Right atrium auricular region (tissue), 2 donors: ENCODE data around the gene EPC2. TPM values are rescaled to one million over a fixed set of nuclear protein-coding genes. Genes with fewer than 3 reads are reported as not detected.

Experiments used
- DNase-seq: peaks from one replicate; pipeline ENCODE4 v3.0.0-alpha.2; 2019; ENCODE audit warnings: low spot score
- H3K27ac ChIP-seq, 2 donors: fragments of 200-600 bp; sonication (generic); 1 replicate in 1 of 2; 2 replicates in 1 of 2; pipeline ENCODE4 v1.5.1; 2016 to 2019
- H3K27me3 ChIP-seq, 2 donors: fragments of 200-600 bp; sonication (generic); one replicate each; pipeline versions ENCODE4 v1.5.1 to v1.6.0; 2017 to 2019
- H3K36me3 ChIP-seq: fragments of 200-600 bp; sonication (generic); one replicate; pipeline ENCODE4 v1.5.1; 2016
- H3K4me1 ChIP-seq, 2 donors: fragments of 200-600 bp; sonication (generic); one replicate each; pipeline versions ENCODE4 v1.5.1 to v1.6.0; 2017 to 2019
- H3K4me3 ChIP-seq, 2 donors: fragments of 200-600 bp; sonication (generic); 1 replicate in 1 of 2; 2 replicates in 1 of 2; pipeline ENCODE4 v1.5.1; 2017 to 2019; ENCODE audit warnings: mild to moderate bottlenecking in 1 of 2, moderate library complexity in 1 of 2
- H3K9me3 ChIP-seq, 2 donors: fragments of 200-600 bp; sonication (generic); one replicate each; pipeline ENCODE4 v1.5.1; 2019
- total RNA-seq, 2 donors: library from RNA; depleted of rRNA; stranded (reverse); fragments of >200 nt; gene quantifications; one replicate each; pipeline ENCODE4 v1.1.0, GENCODE V29; 2016
- TF ChIP-seq, protein P1 (sequence below), 2 donors: fragments of 200-600 bp; sonication (generic); IDR thresholded peaks; one replicate each; pipeline ENCODE4 v1.5.1; 2019; ENCODE audit warnings: antibody characterized with exemption in 2 of 2

EPC2 gene
- total RNA-seq, 2 donors from 2014 or later: 17.8 to 18.3 TPM

DNA sequence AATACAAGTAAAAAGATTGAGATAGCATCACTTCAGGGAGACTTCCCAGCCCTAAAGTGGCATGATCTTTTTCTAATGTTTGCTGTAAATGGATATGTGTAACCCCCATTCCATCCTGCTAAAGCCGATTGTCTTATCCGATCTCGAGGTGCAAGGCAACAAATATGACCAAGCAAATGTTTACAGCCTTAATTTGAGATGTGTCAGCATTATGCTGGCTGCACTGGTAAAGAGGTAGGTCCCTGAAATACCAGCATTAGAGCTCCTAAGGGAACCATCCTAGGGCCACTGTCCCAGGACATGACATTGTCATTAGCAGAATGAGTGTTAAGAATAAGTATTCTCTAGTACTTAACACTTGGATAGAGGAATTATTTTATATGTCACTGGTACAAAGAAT is 108.4 kb downstream of the EPC2 start:
- Histone ChIP-seq H3K9me3 (no peaks in the 10 kb centered on the region), H3K36me3 (no peaks in the 10 kb centered on the region), H3K27me3 (no peaks in the 10 kb centered on the region), H3K4me3 (no peak overlapping the region), H3K4me1 (no peaks in the 10 kb centered on the region), H3K27ac (no peak overlapping the region)
- DNase-seq: no peak
- TF ChIP-seq, protein P1, sequence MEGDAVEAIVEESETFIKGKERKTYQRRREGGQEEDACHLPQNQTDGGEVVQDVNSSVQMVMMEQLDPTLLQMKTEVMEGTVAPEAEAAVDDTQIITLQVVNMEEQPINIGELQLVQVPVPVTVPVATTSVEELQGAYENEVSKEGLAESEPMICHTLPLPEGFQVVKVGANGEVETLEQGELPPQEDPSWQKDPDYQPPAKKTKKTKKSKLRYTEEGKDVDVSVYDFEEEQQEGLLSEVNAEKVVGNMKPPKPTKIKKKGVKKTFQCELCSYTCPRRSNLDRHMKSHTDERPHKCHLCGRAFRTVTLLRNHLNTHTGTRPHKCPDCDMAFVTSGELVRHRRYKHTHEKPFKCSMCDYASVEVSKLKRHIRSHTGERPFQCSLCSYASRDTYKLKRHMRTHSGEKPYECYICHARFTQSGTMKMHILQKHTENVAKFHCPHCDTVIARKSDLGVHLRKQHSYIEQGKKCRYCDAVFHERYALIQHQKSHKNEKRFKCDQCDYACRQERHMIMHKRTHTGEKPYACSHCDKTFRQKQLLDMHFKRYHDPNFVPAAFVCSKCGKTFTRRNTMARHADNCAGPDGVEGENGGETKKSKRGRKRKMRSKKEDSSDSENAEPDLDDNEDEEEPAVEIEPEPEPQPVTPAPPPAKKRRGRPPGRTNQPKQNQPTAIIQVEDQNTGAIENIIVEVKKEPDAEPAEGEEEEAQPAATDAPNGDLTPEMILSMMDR (IDR thresholded peaks at IDR 0.05): no peak

DNA sequence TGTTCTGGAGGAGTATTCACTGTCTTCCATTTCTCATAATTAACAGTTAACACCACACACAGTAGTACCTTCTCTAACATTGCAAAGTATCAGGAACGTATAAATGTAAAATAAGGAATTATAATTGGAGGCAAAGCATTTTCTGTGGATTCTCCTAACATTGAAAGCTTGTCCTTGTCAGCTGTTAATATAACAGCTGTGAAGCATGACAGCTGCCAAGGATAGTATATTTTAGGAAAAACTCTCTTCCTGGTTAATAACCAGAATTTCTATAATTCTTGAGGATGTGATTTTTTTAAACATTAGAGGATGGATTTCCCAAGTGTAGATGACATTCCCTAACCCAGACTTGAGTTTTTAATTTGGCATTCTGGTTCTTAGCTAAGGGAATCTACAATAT is 110.3 kb downstream of the EPC2 start:
- Histone ChIP-seq H3K4me3 (no peak overlapping the region), H3K9me3 (no peaks in the 10 kb centered on the region), H3K4me1 (no peaks in the 10 kb centered on the region), H3K36me3 (no peaks in the 10 kb centered on the region), H3K27me3 (no peaks in the 10 kb centered on the region), H3K27ac (no peak overlapping the region)
- DNase-seq: no peak
- TF ChIP-seq, protein P1 (IDR thresholded peaks at IDR 0.05): no peak

DNA sequence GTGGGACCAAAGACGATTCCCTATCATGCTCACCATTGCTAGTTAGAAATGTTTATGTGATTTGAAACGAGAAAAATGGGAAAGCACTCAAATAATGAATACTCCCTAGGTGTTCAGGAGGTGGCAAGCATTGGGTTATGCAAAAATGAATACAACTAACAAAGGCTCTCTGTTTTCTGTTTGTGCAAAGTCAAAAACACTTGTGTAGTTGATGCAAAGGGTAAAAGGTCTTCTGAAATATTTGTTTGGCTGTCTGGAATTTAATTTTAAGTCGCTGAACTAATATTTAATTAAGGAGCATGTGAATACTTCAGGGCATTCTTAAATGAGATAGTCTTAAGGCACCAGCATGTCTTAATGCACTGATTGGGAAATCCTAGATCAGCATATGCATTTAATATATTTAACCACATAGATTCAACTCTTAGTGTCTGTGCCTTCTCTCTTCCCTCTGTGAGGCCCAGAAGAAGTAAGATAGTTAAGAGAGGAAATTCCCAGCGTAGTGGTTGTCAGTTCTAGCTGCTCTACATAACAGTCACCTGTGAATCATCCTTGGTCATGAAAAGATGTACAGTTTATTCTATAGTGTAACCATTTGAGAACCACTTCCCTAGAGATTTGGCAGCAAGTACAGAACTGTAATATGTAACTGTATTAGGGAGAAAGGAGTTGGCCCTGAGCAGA is 111.9 kb downstream of the EPC2 start:
- Histone ChIP-seq H3K36me3 (no peaks in the 10 kb centered on the region), H3K9me3 (no peaks in the 10 kb centered on the region), H3K27ac (no peak overlapping the region), H3K4me1 (no peaks in the 10 kb centered on the region), H3K4me3 (no peak overlapping the region), H3K27me3 (no peaks in the 10 kb centered on the region)
- TF ChIP-seq, protein P1 (IDR thresholded peaks at IDR 0.05): no peak
- no peak for DNase-seq

DNA sequence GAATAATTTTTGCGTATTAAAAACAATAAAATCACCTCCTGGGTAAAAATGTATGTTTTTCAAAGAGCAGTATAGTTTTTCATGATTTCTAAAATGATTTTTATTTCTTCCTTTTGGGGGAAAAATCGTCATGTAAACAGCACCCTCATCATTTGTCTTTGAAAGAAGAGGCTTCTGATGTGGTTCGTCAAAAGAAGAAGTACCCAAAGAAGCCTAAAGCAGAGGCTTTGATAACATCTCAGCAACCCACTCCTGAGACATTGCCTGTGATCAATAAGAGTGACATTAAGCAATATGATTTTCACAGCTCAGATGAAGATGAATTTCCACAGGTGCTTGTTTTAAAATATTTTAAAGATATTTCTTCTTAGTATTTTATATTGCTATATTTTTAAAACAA is 120.3 kb downstream of the EPC2 start:
- no peaks in the 10 kb centered on the region for H3K27me3 ChIP-seq
- peaks cover 10% of the 10 kb centered on the region for H3K36me3 ChIP-seq
- H3K4me3 ChIP-seq: no peak overlapping the region
- H3K9me3 ChIP-seq: no peaks in the 10 kb centered on the region
- no peak for DNase-seq
- H3K27ac ChIP-seq: no peak overlapping the region
- H3K4me1 ChIP-seq: no peaks in the 10 kb centered on the region
- TF ChIP-seq, protein P1 (IDR thresholded peaks at IDR 0.05): no peak

DNA sequence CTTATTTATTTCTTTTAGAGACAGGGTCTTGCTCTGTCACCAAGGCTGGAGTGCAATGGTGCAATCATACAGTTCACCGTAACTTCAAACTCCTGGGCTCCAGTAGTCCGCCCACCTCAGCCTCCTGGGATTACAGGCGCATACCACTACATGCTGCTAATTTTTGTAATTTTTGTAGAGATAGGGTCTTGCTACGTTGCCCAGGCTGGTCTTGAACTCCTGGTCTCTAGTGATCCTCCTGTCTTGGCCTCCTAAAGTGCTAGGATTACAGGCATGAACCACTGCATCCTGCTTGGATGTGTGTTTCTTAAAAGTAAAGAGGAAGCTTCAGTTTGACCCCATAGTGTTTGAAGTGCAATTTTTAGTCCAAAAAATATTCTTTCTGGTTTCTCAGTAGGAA is 125.5 kb downstream of the EPC2 start:
- DNase-seq: no peak
- H3K36me3 ChIP-seq: peaks cover 29% of the 10 kb centered on the region
- H3K4me3 ChIP-seq: no peak overlapping the region
- no peaks in the 10 kb centered on the region for H3K4me1 ChIP-seq
- no peaks in the 10 kb centered on the region for H3K9me3 ChIP-seq
- H3K27me3 ChIP-seq: no peaks in the 10 kb centered on the region
- H3K27ac ChIP-seq: no peak overlapping the region
- TF ChIP-seq, protein P1 (IDR thresholded peaks at IDR 0.05): no peak

DNA sequence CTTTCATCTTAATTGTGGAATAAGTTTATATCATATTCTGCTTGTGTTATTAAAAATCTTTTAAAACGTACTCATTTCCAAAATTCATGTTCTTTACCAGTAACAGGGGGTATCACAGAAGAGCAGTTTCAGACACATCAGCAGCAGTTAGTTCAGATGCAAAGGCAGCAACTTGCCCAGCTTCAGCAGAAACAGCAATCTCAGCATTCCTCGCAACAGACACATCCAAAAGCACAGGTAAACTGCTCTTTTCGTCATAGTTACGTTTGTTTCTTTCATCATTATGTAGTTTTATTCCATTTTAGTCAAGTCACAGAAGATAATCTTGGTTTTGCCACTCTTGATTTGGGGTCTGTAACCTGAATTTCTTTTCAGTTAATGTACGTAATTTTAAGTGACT is 137.0 kb downstream of the EPC2 start:
- Histone ChIP-seq H3K36me3 (peaks cover 39% of the 10 kb centered on the region), H3K27ac (no peak overlapping the region), H3K9me3 (no peaks in the 10 kb centered on the region), H3K27me3 (no peaks in the 10 kb centered on the region), H3K4me1 (no peaks in the 10 kb centered on the region), H3K4me3 (no peak overlapping the region)
- DNase-seq: no peak
- TF ChIP-seq, protein P1 (IDR thresholded peaks at IDR 0.05): no peak
